Measurements from ENCODE around the gene FBXW11.

The FBXW11 gene

DNA sequence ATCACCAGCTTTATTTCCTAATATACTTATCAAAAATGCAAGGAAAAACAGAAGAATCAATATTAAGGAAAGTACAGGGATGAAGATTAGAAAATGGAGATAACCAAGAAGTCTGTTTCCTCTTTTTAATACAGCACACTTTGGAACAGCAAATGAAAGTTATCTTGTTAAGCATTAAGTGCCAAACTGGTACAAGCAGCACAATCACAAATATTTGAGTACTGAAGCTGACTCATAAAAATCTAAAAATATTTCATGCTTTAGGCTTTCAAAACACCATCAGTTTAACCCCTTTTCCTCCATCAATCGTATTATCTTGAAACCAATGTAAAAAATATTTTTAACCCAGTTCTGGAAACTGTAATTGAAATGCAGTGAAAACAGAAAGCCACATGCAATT, 2.7 kb downstream of the FBXW11 start:
- Histone ChIP-seq H3K79me2 (ENCODE audit: insufficient read depth, low read depth) (peaks cover 55% of the 10 kb centered on the region), H3K9ac (no peak overlapping the region), H3K27me3 (ENCODE audit: insufficient read depth, low read depth) (no peaks in the 10 kb centered on the region), H3K36me3 (ENCODE audit: insufficient read depth) (no peaks in the 10 kb centered on the region), H2AFZ (ENCODE audit: low read depth) (no peak overlapping the region), H3K4me1 (ENCODE audit: low read depth, poor library complexity, severe bottlenecking) (peaks cover 21% of the 10 kb centered on the region), H3K27ac (no peak overlapping the region), H4K20me1 (ENCODE audit: insufficient read depth) (no peaks in the 10 kb centered on the region), H3K4me2 (no peak overlapping the region; the same call in 1 of the 2 replicates), H3K4me3 (IDR thresholded peaks at IDR 0.05; ENCODE audit: insufficient read depth, low read depth, low read length) (no peak overlapping the region)
- TF ChIP-seq, protein P1, sequence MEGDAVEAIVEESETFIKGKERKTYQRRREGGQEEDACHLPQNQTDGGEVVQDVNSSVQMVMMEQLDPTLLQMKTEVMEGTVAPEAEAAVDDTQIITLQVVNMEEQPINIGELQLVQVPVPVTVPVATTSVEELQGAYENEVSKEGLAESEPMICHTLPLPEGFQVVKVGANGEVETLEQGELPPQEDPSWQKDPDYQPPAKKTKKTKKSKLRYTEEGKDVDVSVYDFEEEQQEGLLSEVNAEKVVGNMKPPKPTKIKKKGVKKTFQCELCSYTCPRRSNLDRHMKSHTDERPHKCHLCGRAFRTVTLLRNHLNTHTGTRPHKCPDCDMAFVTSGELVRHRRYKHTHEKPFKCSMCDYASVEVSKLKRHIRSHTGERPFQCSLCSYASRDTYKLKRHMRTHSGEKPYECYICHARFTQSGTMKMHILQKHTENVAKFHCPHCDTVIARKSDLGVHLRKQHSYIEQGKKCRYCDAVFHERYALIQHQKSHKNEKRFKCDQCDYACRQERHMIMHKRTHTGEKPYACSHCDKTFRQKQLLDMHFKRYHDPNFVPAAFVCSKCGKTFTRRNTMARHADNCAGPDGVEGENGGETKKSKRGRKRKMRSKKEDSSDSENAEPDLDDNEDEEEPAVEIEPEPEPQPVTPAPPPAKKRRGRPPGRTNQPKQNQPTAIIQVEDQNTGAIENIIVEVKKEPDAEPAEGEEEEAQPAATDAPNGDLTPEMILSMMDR (conservative IDR thresholded peaks at IDR 0.05; ENCODE audit: low read depth, low read length): no peak

DNA sequence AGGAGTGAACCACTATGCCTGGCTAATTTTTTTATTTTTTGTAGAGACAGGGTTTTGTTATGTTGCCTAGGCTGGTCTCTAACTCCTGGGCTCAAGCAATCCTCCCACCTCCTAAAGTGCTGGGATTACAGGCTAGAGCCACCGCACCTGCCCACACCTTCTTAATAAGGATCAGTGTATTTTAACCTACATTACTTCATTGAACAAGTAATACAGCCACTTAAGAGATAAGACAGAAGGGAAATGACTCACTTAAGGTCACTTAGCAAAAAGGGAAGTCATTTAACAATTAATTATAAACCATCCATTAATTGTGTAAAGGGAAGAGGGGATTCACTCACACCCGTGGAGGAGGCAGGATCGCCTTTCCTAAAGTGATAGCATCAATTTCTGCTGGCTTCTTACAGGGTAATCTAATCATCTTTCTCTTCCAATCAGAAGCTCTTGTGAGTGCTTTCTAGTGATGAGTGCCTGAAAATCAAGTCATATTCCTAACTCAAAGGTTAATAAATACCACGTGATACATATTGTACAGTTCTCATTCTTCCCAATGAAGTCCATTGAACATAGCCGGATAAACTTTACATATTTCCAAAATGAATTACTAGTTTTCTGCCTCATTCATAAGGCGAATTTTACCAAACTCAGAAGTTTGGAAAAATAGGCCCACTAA, 3.5 kb downstream of the FBXW11 start:
- H4K20me1 ChIP-seq (ENCODE audit: insufficient read depth): no peaks in the 10 kb centered on the region
- peaks cover 55% of the 10 kb centered on the region for H3K79me2 ChIP-seq (ENCODE audit: insufficient read depth, low read depth)
- H3K4me2 ChIP-seq: no peak overlapping the region
- H3K4me1 ChIP-seq (ENCODE audit: low read depth, poor library complexity, severe bottlenecking): peaks cover 21% of the 10 kb centered on the region
- H3K27me3 ChIP-seq (ENCODE audit: insufficient read depth, low read depth): no peaks in the 10 kb centered on the region
- H2AFZ ChIP-seq (ENCODE audit: low read depth): no peak overlapping the region
- H3K9ac ChIP-seq: no peak overlapping the region
- no peaks in the 10 kb centered on the region for H3K36me3 ChIP-seq (ENCODE audit: insufficient read depth)
- no peak overlapping the region for H3K27ac ChIP-seq
- TF ChIP-seq, protein P1 (conservative IDR thresholded peaks at IDR 0.05; ENCODE audit: low read depth, low read length): no peak
- H3K4me3 ChIP-seq (IDR thresholded peaks at IDR 0.05; ENCODE audit: insufficient read depth, low read depth, low read length): no peak overlapping the region

DNA sequence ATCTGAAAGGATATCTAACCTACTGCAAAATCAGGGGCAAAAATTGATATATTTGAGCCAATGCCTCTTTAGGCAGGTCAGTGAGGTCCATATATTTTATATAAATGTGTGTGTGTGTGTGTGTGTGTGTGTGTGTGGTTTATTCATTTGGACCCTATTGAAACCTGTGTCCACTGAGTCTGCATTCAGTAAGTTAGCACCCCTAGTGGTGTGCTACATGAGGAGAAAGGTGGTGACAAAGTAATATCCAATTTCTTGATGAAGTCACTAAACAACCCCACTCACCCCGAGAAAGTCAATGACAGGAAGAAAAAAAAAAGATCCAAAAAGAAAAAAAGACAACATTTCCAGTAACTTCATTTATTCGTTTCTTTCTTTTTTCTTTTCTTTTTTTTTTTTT, 4.1 kb downstream of the FBXW11 start:
- no peak overlapping the region for H3K27ac ChIP-seq
- peaks cover 18% of the 10 kb centered on the region for H3K4me1 ChIP-seq (ENCODE audit: low read depth, poor library complexity, severe bottlenecking)
- TF ChIP-seq, protein P1 (conservative IDR thresholded peaks at IDR 0.05; ENCODE audit: low read depth, low read length): no peak; the same call in 1 of the 2 replicates
- no peak overlapping the region for H3K4me3 ChIP-seq (IDR thresholded peaks at IDR 0.05; ENCODE audit: insufficient read depth, low read depth, low read length)
- H3K27me3 ChIP-seq (ENCODE audit: insufficient read depth, low read depth): no peaks in the 10 kb centered on the region
- H3K36me3 ChIP-seq (ENCODE audit: insufficient read depth): no peaks in the 10 kb centered on the region
- H2AFZ ChIP-seq (ENCODE audit: low read depth): no peak overlapping the region
- H3K4me2 ChIP-seq: no peak overlapping the region
- no peaks in the 10 kb centered on the region for H4K20me1 ChIP-seq (ENCODE audit: insufficient read depth)
- H3K9ac ChIP-seq: no peak overlapping the region
- peaks cover 55% of the 10 kb centered on the region for H3K79me2 ChIP-seq (ENCODE audit: insufficient read depth, low read depth)

DNA sequence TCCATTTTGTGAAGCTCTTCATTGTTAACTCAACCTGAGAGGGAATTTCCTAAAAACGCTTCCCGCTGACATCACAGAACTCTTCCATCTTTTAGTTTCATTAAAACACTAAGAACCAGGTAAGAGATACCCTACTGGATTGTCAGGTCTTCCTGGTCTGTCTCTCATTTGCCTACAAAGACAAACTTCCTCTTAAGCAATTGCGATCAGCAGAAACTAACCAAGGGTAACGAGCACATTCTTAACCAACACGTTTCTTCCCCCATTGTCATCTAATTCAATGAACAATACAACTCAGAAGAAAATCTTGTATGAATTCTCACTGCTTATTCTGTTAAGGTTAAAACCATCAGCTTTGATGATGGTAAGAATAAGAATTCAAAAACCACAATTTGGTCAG, 6.6 kb downstream of the FBXW11 start:
- H3K79me2 ChIP-seq (ENCODE audit: insufficient read depth, low read depth): peaks cover 43% of the 10 kb centered on the region; the same call in 1 of the 2 replicates
- H3K4me1 ChIP-seq (ENCODE audit: low read depth, poor library complexity, severe bottlenecking): peaks cover 17% of the 10 kb centered on the region
- H3K4me3 ChIP-seq (IDR thresholded peaks at IDR 0.05; ENCODE audit: insufficient read depth, low read depth, low read length): no peak overlapping the region
- no peak overlapping the region for H2AFZ ChIP-seq (ENCODE audit: low read depth)
- no peak overlapping the region for H3K9ac ChIP-seq
- H3K27me3 ChIP-seq (ENCODE audit: insufficient read depth, low read depth): no peaks in the 10 kb centered on the region
- no peaks in the 10 kb centered on the region for H3K36me3 ChIP-seq (ENCODE audit: insufficient read depth)
- H3K27ac ChIP-seq: no peak overlapping the region
- no peak overlapping the region for H3K4me2 ChIP-seq
- H4K20me1 ChIP-seq (ENCODE audit: insufficient read depth): no peaks in the 10 kb centered on the region
- TF ChIP-seq, protein P1 (conservative IDR thresholded peaks at IDR 0.05; ENCODE audit: low read depth, low read length): no peak

Data from KMS-11 (cell line).